CD14-positive monocyte (primary cell): Measurements from ENCODE around the gene PNMA6E. TPM values are rescaled to one million over a fixed set of nuclear protein-coding genes. Genes with fewer than 3 reads are reported as not detected.

Experiments used
- DNase-seq, 3 donors: peaks; one replicate each; pipeline ENCODE4 v3.0.0-alpha.2; 2011 to 2022
- H2AFZ ChIP-seq: 2 replicates; pipeline ENCODE4 v1.6.0; 2012; ENCODE audit warnings: mild to moderate bottlenecking, low read depth, low read length, inconsistent platforms; ENCODE audit not compliant: insufficient read depth, poor library complexity, severe bottlenecking
- H3K27ac ChIP-seq, 2 donors: 1 replicate in 1 of 2; 2 replicates in 1 of 2; pipeline ENCODE4 v1.5.1; 2012 to 2013; ENCODE audit warnings: low read length in 2 of 2, control low read depth in 1 of 2, inconsistent platforms in 1 of 2, low read depth in 1 of 2, mild to moderate bottlenecking in 1 of 2
- H3K27me3 ChIP-seq, 2 donors: one replicate each; pipeline versions ENCODE4 v1.6.0 to v1.6.1; 2011 to 2013; ENCODE audit warnings: low read length in 2 of 2; ENCODE audit not compliant: control insufficient read depth in 2 of 2, insufficient read depth in 2 of 2
- H3K36me3 ChIP-seq, 2 donors: replicated peaks in 1 of 2; 1 replicate in 1 of 2; 2 replicates in 1 of 2; pipeline versions ENCODE4 v1.5.1 to v1.6.1; 2012 to 2013; ENCODE audit warnings: low read length in 2 of 2, control low read depth in 1 of 2, inconsistent platforms in 1 of 2, mild to moderate bottlenecking in 1 of 2; ENCODE audit not compliant: insufficient read depth in 2 of 2, control insufficient read depth in 1 of 2
- H3K4me1 ChIP-seq, 2 donors: 1 replicate in 1 of 2; 2 replicates in 1 of 2; pipeline versions ENCODE4 v1.5.1 to v1.6.1; 2012 to 2013; ENCODE audit warnings: low read length in 2 of 2, control low read depth in 1 of 2, inconsistent platforms in 1 of 2, mild to moderate bottlenecking in 1 of 2, moderate library complexity in 1 of 2; ENCODE audit not compliant: insufficient read depth in 2 of 2, control insufficient read depth in 1 of 2
- H3K4me2 ChIP-seq: replicated peaks from 2 replicates; pipeline ENCODE3; 2012; ENCODE audit warnings: low read length, moderate library complexity, mild to moderate bottlenecking; ENCODE audit not compliant: poor library complexity, severe bottlenecking; ENCODE audit errors: extremely low read depth
- H3K4me3 ChIP-seq, 3 experiments: fragments of 200-600 bp in 1 of 3; sonication (generic) in 1 of 3; replicated peaks in 1 of 3; 1 replicate in 2 of 3; 2 replicates in 1 of 3; pipeline ENCODE4 v1.5.1; 2011 to 2013; ENCODE audit warnings: low read length in 3 of 3, mild to moderate bottlenecking in 3 of 3, control low read depth in 2 of 3, low read depth in 2 of 3, inconsistent platforms in 1 of 3, moderate library complexity in 1 of 3
- H3K79me2 ChIP-seq: 2 replicates; pipeline ENCODE4 v1.6.0; 2012; ENCODE audit warnings: mild to moderate bottlenecking, control low read depth, inconsistent platforms, low read length, moderate library complexity; ENCODE audit not compliant: insufficient read depth
- H3K9ac ChIP-seq: 2 replicates; pipeline ENCODE4 v1.6.0; 2017; ENCODE audit warnings: low read length, mild to moderate bottlenecking; ENCODE audit not compliant: insufficient read depth, poor library complexity, severe bottlenecking
- H3K9me3 ChIP-seq, 2 donors: replicated peaks in 1 of 2; 1 replicate in 1 of 2; 2 replicates in 1 of 2; pipeline versions ENCODE4 v1.5.1 to v1.6.1; 2012 to 2013; ENCODE audit warnings: low read length in 2 of 2, control low read depth in 1 of 2; ENCODE audit not compliant: control insufficient read depth in 1 of 2, insufficient read depth in 1 of 2
- H4K20me1 ChIP-seq: 2 replicates; pipeline ENCODE4 v1.6.0; 2012; ENCODE audit warnings: mild to moderate bottlenecking, low read length, control low read depth, moderate library complexity; ENCODE audit not compliant: insufficient read depth
- H3K27ac Mint-ChIP-seq, 7 donors: one replicate each; pipeline ENCODE4 v1.8.0; 2020; ENCODE audit warnings: mild to moderate bottlenecking in 7 of 7, mixed read lengths in 7 of 7, moderate library complexity in 6 of 7, inconsistent platforms in 2 of 7
- H3K27me3 Mint-ChIP-seq, 3 donors: one replicate each; pipeline ENCODE4 v1.8.0; 2021 to 2022; ENCODE audit warnings: low read depth in 3 of 3, mild to moderate bottlenecking in 3 of 3, mixed read lengths in 3 of 3, moderate library complexity in 3 of 3, inconsistent platforms in 1 of 3
- H3K36me3 Mint-ChIP-seq, 2 donors: one replicate each; pipeline ENCODE4 v1.8.0; 2020; ENCODE audit warnings: mixed read lengths in 2 of 2, inconsistent platforms in 1 of 2, mild to moderate bottlenecking in 1 of 2
- H3K4me1 Mint-ChIP-seq: one replicate; pipeline ENCODE4 v1.8.0; 2020; ENCODE audit warnings: mild to moderate bottlenecking, mixed read lengths
- H3K4me3 Mint-ChIP-seq, 2 donors: one replicate each; pipeline ENCODE4 v1.8.0; 2020; ENCODE audit warnings: mild to moderate bottlenecking in 2 of 2, mixed read lengths in 2 of 2, moderate library complexity in 1 of 2
- H3K9me3 Mint-ChIP-seq, 7 donors: one replicate each; pipeline ENCODE4 v1.8.0; 2020 to 2022; ENCODE audit warnings: mixed read lengths in 7 of 7, mild to moderate bottlenecking in 6 of 7, moderate library complexity in 6 of 7, inconsistent platforms in 2 of 7
- CTCF ChIP-seq: fragments of 200-600 bp; IDR thresholded peaks from one replicate; pipeline ENCODE4 v1.8.0; 2022; ENCODE audit warnings: antibody characterized with exemption, mild to moderate bottlenecking
- WGBS: methylation state at CpG from one replicate; pipeline ENCODE4 v1.1.5; 2013; ENCODE audit warnings: missing lambda C conversion rate; ENCODE audit not compliant: insufficient coverage; 5-methylcytosine and 5-hydroxymethylcytosine counted together
- intact Hi-C, 2 donors: fragments of 100-400 bp; cut with micrococcal nuclease; formaldehyde crosslinking; loops; one replicate each; pipeline versions ENCODE4 v1.15.0 to v1.15.1; 2023
- polyA plus RNA-seq, 3 donors: library from polyadenylated mRNA; depleted of rRNA in 1 of 3; unstranded in 2 of 3; stranded (reverse) in 1 of 3; fragments of 300-500 nt in 2 of 3; fragments of >200 nt in 1 of 3; fragmentation: Illumina TruSeq in 2 of 3; gene quantifications; 1 replicate in 2 of 3; 2 replicates in 1 of 3; pipeline ENCODE4 v1.2.3, GENCODE V29; 2012 to 2021

The PNMA6E gene
- polyA plus RNA-seq, 3 donors, result not detected

- peaks cover 22% of the 10 kb centered on the region for H3K4me1 Mint-ChIP-seq
- DNase-seq, result no peak
Observed at GRCh38 chrX:153423652-153424051, 22.5 kb upstream of the PNMA6E start.

GRCh38 chrX:153421856-153422255, 20.7 kb upstream of the PNMA6E start:
- Histone ChIP-seq H3K79me2 (no peaks in the 10 kb centered on the region), H3K27me3 (no peaks in the 10 kb centered on the region), H3K4me2 (no peak overlapping the region), H3K4me1 (peaks cover under 1 to 6% of the 10 kb centered on the region in 2 donors), H3K9me3 (no peaks in the 10 kb centered on the region), H3K27ac (no peak overlapping the region), H3K4me3 (no peak overlapping the region), H2AFZ (no peak overlapping the region), H4K20me1 (no peaks in the 10 kb centered on the region), H3K36me3 (peaks cover 0 to 6% of the 10 kb centered on the region in 2 donors), H3K9ac (no peak overlapping the region)
- no peak for DNase-seq
- Mint-ChIP-seq H3K36me3 (peaks cover 10 to 15% of the 10 kb centered on the region in 2 donors), H3K4me1 (peaks cover 24% of the 10 kb centered on the region), H3K27me3 (peaks cover 0 to 8% (median 5%) of the 10 kb centered on the region in 3 donors), H3K9me3 (peaks cover 0 to 9% (median 0%) of the 10 kb centered on the region in 7 donors), H3K27ac (peak overlapping the region in 1 of 7 donors; percentile 10), H3K4me3 (no peak overlapping the region)
- intact Hi-C loops, result no loop called here
- TF ChIP-seq CTCF, result no peak
- 94% methylated on average over 7 of the region's 18 CpGs for WGBS

More at GRCh38 chrX:153423652-153424051, 22.5 kb upstream of the PNMA6E start:
- TF ChIP-seq CTCF, result no peak
- H3K4me3 ChIP-seq, result no peak overlapping the region
- H2AFZ ChIP-seq, result no peak overlapping the region
- peaks cover 8 to 15% of the 10 kb centered on the region in 2 donors for H3K36me3 Mint-ChIP-seq
- H3K27me3 Mint-ChIP-seq, result peaks cover 0 to 5% (median 4%) of the 10 kb centered on the region in 3 donors
- H3K36me3 ChIP-seq, result peaks cover 0 to 6% of the 10 kb centered on the region in 2 donors
- H3K4me1 ChIP-seq, result no peaks in the 10 kb centered on the region
- H3K4me2 ChIP-seq, result no peak overlapping the region
- no peaks in the 10 kb centered on the region for H3K79me2 ChIP-seq
- H3K9me3 ChIP-seq, result no peaks in the 10 kb centered on the region
- no peaks in the 10 kb centered on the region for H3K27me3 ChIP-seq
- 70% methylated on average over 2 of the region's 8 CpGs for WGBS
- no peaks in the 10 kb centered on the region for H4K20me1 ChIP-seq
- peak overlapping the region in 1 of 7 donors; percentile 46 for H3K27ac Mint-ChIP-seq
- H3K9ac ChIP-seq, result no peak overlapping the region
- intact Hi-C loops, result no loop called here
- H3K9me3 Mint-ChIP-seq, result peaks cover 0 to 13% (median 5%) of the 10 kb centered on the region in 7 donors
- H3K4me3 Mint-ChIP-seq, result no peak overlapping the region
- no peak overlapping the region for H3K27ac ChIP-seq
